PC-3 (cell line): ENCODE measurements around the gene LCNL1. TPM values are rescaled to one million over a fixed set of nuclear protein-coding genes. Genes with fewer than 3 reads are reported as not detected.

ENCODE experiments used
- ATAC-seq: fragments of 200-7000 bp; cut with Tn5 transposase; 2 replicates; pipeline ENCODE4 v1.9.1; 2020; ENCODE audit warnings: mild to moderate bottlenecking, moderate library complexity
- BruUV-seq: library from RNA; stranded (reverse); fragments of 400-500 nt; replicated peaks from 2 replicates; lab custom pipeline; 2021; lab: Mats Ljungman, UMichigan
- CTCF ChIA-PET: fragments of 300-600 bp; sonication (Branson Sonifier 250); formaldehyde crosslinking; loops from one replicate; lab custom pipeline; 2022; ENCODE audit warnings: antibody characterized with exemption; lab: Charles Lee
- POLR2A ChIA-PET: fragments of 300-600 bp; sonication (Branson Sonifier 250); formaldehyde crosslinking; loops from one replicate; lab custom pipeline; 2022; ENCODE audit warnings: antibody characterized with exemption; ENCODE audit not compliant: unreplicated experiment; lab: Charles Lee
- DNase-seq: peaks from one replicate; pipeline ENCODE4 v3.0.0-alpha.2; 2015
- H2AFZ ChIP-seq: fragments of 300-600 bp; sonication (generic); 2 replicates; pipeline ENCODE4 v1.6.0; 2016; ENCODE audit warnings: antibody characterized with exemption, low read length
- H3F3A ChIP-seq: fragments of 300-600 bp; sonication (generic); one replicate; pipeline ENCODE4 v1.6.0; 2017; ENCODE audit warnings: antibody characterized with exemption, low read length, control low read depth, mild to moderate bottlenecking; ENCODE audit not compliant: unreplicated experiment
- H3K27ac ChIP-seq: fragments of 300-600 bp; sonication (generic); 2 replicates; pipeline ENCODE4 v1.5.1; 2016; ENCODE audit warnings: mild to moderate bottlenecking, low read length
- H3K27me3 ChIP-seq: fragments of 300-600 bp; sonication (generic); 2 replicates; pipeline ENCODE4 v1.6.1; 2016; ENCODE audit warnings: low read length, mixed read lengths
- H3K36me3 ChIP-seq: fragments of 300-600 bp; sonication (generic); 2 replicates; pipeline ENCODE4 v1.6.1; 2016; ENCODE audit warnings: low read depth, mixed run types, low read length, mixed read lengths
- H3K4me1 ChIP-seq: fragments of 300-600 bp; sonication (generic); 2 replicates; pipeline ENCODE4 v1.5.1; 2016; ENCODE audit warnings: low read length; ENCODE audit not compliant: insufficient read depth
- H3K4me2 ChIP-seq: fragments of 300-600 bp; sonication (generic); 2 replicates; pipeline ENCODE4 v1.6.0; 2016; ENCODE audit warnings: low read length
- H3K4me3 ChIP-seq: fragments of 300-600 bp; sonication (generic); 2 replicates; pipeline ENCODE4 v1.5.1; 2016; ENCODE audit warnings: mild to moderate bottlenecking, low read length, mixed read lengths
- H3K79me2 ChIP-seq: fragments of 300-600 bp; sonication (generic); 2 replicates; pipeline ENCODE4 v1.6.1; 2017; ENCODE audit warnings: low read length, mixed read lengths
- H3K9ac ChIP-seq: fragments of 300-600 bp; sonication (generic); 2 replicates; pipeline ENCODE4 v1.6.0; 2016; ENCODE audit warnings: mild to moderate bottlenecking, low read length
- H3K9me2 ChIP-seq: fragments of 300-600 bp; sonication (generic); replicated peaks from 2 replicates; pipeline ENCODE4 v1.6.1; 2016; ENCODE audit warnings: mixed run types, low read length, mixed read lengths
- H3K9me3 ChIP-seq: fragments of 300-600 bp; sonication (generic); 2 replicates; pipeline ENCODE4 v1.6.1; 2016; ENCODE audit warnings: low read length, mixed read lengths
- H4K20me1 ChIP-seq: fragments of 300-600 bp; sonication (generic); 2 replicates; pipeline ENCODE4 v1.6.1; 2016; ENCODE audit warnings: low read length, mixed read lengths
- EZH2 ChIP-seq: fragments of 300-600 bp; sonication (generic); IDR thresholded peaks from one replicate; pipeline ENCODE4 v1.6.1; 2017; ENCODE audit warnings: antibody characterized with exemption, mild to moderate bottlenecking, low read length; ENCODE audit not compliant: unreplicated experiment
- EZH2phosphoT487 ChIP-seq: fragments of 300-600 bp; sonication (generic); IDR thresholded peaks from 2 replicates; pipeline ENCODE4 v1.6.1; 2018; ENCODE audit warnings: mild to moderate bottlenecking, antibody characterized with exemption, low read length, borderline replicate concordance
- intact Hi-C: fragments of 100-400 bp; cut with micrococcal nuclease; formaldehyde crosslinking; loops from 2 replicates; pipeline ENCODE4 v1.9.0; 2023
- total RNA-seq: library from RNA; depleted of rRNA; stranded (reverse); fragments of >200 nt; gene quantifications from 2 replicates; pipeline ENCODE4 v1.2.3, GENCODE V29; 2014
- TF ChIP-seq, protein P1 (sequence below): fragments of 300-600 bp; sonication (generic); conservative IDR thresholded peaks from 2 replicates; pipeline ENCODE4 v1.5.1; 2017; ENCODE audit warnings: antibody characterized with exemption, low read depth, mild to moderate bottlenecking, low read length

Gene LCNL1
- total RNA-seq, 1 experiment from 2014 or later, result not detected

DNA sequence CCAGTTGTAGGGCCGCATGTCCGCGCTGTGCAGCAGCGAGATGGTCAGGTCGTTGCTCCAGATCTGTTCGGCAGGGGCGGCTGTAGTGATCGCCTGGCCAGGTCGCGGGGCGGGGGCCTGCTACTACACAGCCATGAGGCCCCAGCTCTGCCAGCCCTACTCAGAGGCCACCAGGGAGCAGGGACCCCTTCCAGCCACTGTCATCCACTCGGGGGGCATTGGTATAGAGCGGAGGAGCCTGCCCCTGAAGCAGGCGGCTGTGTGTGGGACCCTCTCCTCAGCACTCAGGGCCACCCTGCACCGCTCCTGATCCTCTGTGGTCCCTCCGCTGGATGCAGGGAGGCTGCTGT, 39.9 kb upstream of the LCNL1 start:
- Histone ChIP-seq H3K79me2 (peaks cover 26% of the 10 kb centered on the region), H3K36me3 (no peaks in the 10 kb centered on the region; the same call in 1 of the 2 replicates), H2AFZ (no peak overlapping the region), H3K27ac (no peak overlapping the region), H3K4me1 (peaks cover under 1% of the 10 kb centered on the region; the same call in 1 of the 2 replicates), H4K20me1 (no peaks in the 10 kb centered on the region), H3K27me3 (no peaks in the 10 kb centered on the region), H3K4me3 (peak overlapping the region; percentile 71), H3K9me2 (no peaks in the 10 kb centered on the region), H3K4me2 (peak overlapping the region; percentile 98), H3K9me3 (no peaks in the 10 kb centered on the region), H3K9ac (peak overlapping the region; percentile 83; the same call in 1 of the 2 replicates), H3F3A (no peaks in the 10 kb centered on the region)
- DNase-seq (no peak), ATAC-seq (no peak)
- no TSS peak for BruUV-seq
- intact Hi-C loops, result no loop called here
- POLR2A ChIA-PET, result no interaction called here
- no peak for TF ChIP-seq EZH2phosphoT487
- CTCF ChIA-PET, result no interaction called here

DNA sequence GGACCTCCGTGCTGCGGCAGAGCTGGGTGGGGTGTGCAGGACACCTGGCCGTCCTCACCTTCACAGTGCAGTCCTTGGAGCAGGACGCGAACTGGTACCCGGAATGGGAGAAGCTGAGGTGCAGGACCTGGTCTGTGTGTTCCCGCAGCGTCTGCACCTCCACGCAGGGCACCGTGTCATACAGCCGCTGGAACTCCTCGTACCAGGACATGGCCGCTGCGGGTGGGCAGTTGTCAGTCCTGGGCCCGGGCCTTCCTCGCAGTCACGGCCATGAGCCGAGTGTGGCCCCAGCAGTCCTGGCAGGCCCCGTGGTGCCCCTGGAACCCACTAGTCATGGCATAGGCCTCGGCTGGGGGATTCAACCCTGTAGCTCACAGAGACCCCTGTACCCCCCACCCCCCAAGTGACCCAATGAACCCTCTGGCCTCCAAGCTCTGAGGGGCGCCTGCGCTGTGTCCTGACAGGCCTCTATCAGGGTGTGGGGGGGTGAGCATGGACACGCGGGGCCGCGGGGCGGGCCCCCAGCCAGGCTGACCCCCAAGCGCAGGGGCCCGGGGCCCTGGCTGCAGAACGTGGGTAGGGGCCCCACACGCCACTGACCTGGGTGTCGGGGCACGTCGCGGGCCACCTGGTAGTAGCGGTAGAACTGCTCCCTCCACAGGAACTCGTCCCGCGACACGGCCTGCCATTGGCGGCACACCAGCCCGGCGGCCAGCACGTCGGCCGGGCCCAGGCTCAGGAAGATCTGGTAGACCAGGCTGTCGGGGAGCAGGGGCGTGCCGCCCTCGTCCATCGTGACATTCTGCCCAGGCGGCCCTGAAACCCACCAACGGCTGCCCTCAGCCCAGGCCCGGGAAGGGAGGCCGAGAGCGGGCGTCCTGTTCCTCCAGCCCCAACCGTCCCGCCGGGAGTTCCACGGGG, 39.2 kb upstream of the LCNL1 start:
- peak; percentile 23 for ATAC-seq
- H3K27me3 ChIP-seq, result no peaks in the 10 kb centered on the region
- peak; percentile 18 for DNase-seq
- no peak overlapping the region for H2AFZ ChIP-seq
- peaks cover 26% of the 10 kb centered on the region for H3K79me2 ChIP-seq
- H3K4me3 ChIP-seq, result peak overlapping the region; percentile 71
- H3K4me1 ChIP-seq, result peaks cover 6% of the 10 kb centered on the region; the same call in 1 of the 2 replicates
- TF ChIP-seq EZH2 (no peak), EZH2phosphoT487 (no peak)
- TF ChIP-seq, protein P1, sequence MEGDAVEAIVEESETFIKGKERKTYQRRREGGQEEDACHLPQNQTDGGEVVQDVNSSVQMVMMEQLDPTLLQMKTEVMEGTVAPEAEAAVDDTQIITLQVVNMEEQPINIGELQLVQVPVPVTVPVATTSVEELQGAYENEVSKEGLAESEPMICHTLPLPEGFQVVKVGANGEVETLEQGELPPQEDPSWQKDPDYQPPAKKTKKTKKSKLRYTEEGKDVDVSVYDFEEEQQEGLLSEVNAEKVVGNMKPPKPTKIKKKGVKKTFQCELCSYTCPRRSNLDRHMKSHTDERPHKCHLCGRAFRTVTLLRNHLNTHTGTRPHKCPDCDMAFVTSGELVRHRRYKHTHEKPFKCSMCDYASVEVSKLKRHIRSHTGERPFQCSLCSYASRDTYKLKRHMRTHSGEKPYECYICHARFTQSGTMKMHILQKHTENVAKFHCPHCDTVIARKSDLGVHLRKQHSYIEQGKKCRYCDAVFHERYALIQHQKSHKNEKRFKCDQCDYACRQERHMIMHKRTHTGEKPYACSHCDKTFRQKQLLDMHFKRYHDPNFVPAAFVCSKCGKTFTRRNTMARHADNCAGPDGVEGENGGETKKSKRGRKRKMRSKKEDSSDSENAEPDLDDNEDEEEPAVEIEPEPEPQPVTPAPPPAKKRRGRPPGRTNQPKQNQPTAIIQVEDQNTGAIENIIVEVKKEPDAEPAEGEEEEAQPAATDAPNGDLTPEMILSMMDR, result no peak
- H3K9me2 ChIP-seq, result no peaks in the 10 kb centered on the region
- TSS peak; percentile 27 for BruUV-seq
- H3F3A ChIP-seq, result no peaks in the 10 kb centered on the region
- H3K4me2 ChIP-seq, result peak overlapping the region; percentile 98
- intact Hi-C loops, result loop anchor here (2.0 kb wide), 1 partner anchor 57 kb away; the partner anchor contains the start of gene TRAF2
- peak overlapping the region; percentile 83 for H3K9ac ChIP-seq
- no peaks in the 10 kb centered on the region for H3K9me3 ChIP-seq
- no peaks in the 10 kb centered on the region; the same call in 1 of the 2 replicates for H3K36me3 ChIP-seq
- no peaks in the 10 kb centered on the region for H4K20me1 ChIP-seq
- CTCF ChIA-PET, result interaction anchor here (1.1 kb wide), 1 partner anchor 53 kb away, joined by 3 read pairs; the partner anchor contains the start of gene CLIC3
- POLR2A ChIA-PET, result interaction anchor here (0.5 kb wide), 1 partner anchor 49 kb away, joined by 6 read pairs; the partner anchor contains the start of gene PAXX
- no peak overlapping the region for H3K27ac ChIP-seq

DNA sequence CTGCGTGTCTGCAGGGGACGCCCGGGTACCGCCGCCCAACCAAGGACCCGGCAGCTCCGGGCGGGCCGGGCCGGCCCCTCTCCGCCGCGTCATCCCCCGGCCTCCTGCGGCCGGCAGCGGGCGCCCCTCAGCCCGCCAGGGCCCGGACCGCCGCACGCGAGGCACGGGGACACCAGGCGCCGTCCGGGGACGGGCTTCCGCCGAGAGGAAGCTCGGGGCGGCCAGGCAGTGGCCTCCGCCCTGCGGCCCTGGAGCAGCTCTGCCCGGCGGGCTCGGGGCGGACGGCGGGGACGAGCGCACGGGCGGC, 38.6 kb upstream of the LCNL1 start:
- DNase-seq (peak; percentile 31), ATAC-seq (peak; percentile 50)
- H3K9ac ChIP-seq, result peak overlapping the region; percentile 83
- H3K79me2 ChIP-seq, result peaks cover 26% of the 10 kb centered on the region
- no TSS peak for BruUV-seq
- H3K4me2 ChIP-seq, result peak overlapping the region; percentile 98
- intact Hi-C loops, result loop anchor here (2.0 kb wide), 1 partner anchor 57 kb away; the partner anchor contains the start of gene TRAF2
- no peaks in the 10 kb centered on the region for H3K27me3 ChIP-seq
- H3K9me2 ChIP-seq, result no peaks in the 10 kb centered on the region
- CTCF ChIA-PET, result interaction anchor here (1.1 kb wide), 1 partner anchor 52 kb away, joined by 3 read pairs; the partner anchor contains the start of gene CLIC3
- H2AFZ ChIP-seq, result no peak overlapping the region
- H3K4me3 ChIP-seq, result peak overlapping the region; percentile 71
- H3K9me3 ChIP-seq, result no peaks in the 10 kb centered on the region
- no peaks in the 10 kb centered on the region for H4K20me1 ChIP-seq
- no peaks in the 10 kb centered on the region for H3F3A ChIP-seq
- no peaks in the 10 kb centered on the region; the same call in 1 of the 2 replicates for H3K36me3 ChIP-seq
- TF ChIP-seq, protein P1, result no peak
- TF ChIP-seq EZH2phosphoT487, result no peak
- TF ChIP-seq EZH2, result no peak
- peaks cover 9% of the 10 kb centered on the region; the same call in 1 of the 2 replicates for H3K4me1 ChIP-seq
- POLR2A ChIA-PET, result interaction anchor here (0.5 to 0.6 kb wide), 2 partner anchors 48 to 219 kb away, joined by 5 to 6 read pairs; partner anchors contain the start of gene PAXX
- no peak overlapping the region for H3K27ac ChIP-seq
